Brain microvascular endothelial cell (primary cell): ENCODE measurements around the gene CCL18.
"Not testable (repeated sequence)": the region's sequence is repeated elsewhere in the genome, so short reads cannot be mapped to it uniquely, and the experiment has no call there.

ENCODE experiments used
- DNase-seq: peaks from one replicate; pipeline ENCODE4 v3.0.0-alpha.2; 2020
- H3K27ac ChIP-seq: fragments of 250-450 bp; sonication (Bioruptor Pico); 2 replicates; pipeline ENCODE4 v1.5.1; 2020; ENCODE audit warnings: mild to moderate bottlenecking, moderate library complexity
- H3K27me3 ChIP-seq: fragments of 250-450 bp; sonication (Bioruptor Pico); replicated peaks from 2 replicates; pipeline ENCODE4 v1.5.1; 2020; ENCODE audit warnings: mild to moderate bottlenecking
- H3K36me3 ChIP-seq: fragments of 250-450 bp; sonication (Bioruptor Pico); replicated peaks from 2 replicates; pipeline ENCODE4 v1.5.1; 2020; ENCODE audit warnings: mild to moderate bottlenecking
- H3K4me3 ChIP-seq: 2 replicates; pipeline ENCODE4 v1.5.1; 2011; ENCODE audit warnings: low read depth, mild to moderate bottlenecking, control low read depth, low read length, moderate library complexity
- in situ Hi-C: cut with HindIII; loops from 2 replicates; pipeline ENCODE4 v1.10.0; 2017; ENCODE audit warnings: low sequenced_read_pairs, low pct_ligation_motif_present
- TF ChIP-seq, protein P1 (sequence below): IDR thresholded peaks from 2 replicates; pipeline ENCODE4 v1.5.1; 2011; ENCODE audit warnings: low read depth, mild to moderate bottlenecking, moderate library complexity, low read length, control low read depth, inconsistent platforms; ENCODE audit errors: missing control alignments

CCL18 gene

DNA sequence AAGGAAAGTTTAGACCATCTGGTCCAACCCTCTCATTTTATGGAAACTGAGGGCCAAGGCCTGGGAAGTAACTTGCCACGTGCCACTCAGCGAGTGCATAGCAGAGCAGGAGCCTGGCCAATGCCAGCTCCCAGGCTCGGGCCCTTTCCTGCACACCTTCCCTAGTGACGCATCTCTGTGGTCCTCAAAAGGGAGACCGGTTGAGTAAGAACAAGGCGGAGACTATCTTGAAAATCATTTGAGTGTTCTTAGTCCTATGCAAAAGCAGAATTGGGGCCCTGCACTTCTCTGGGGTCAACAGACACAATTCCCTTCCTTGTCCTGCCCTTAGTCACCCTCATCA, 42.4 kb downstream of the CCL18 start:
- Histone ChIP-seq H3K36me3 (no peaks in the 10 kb centered on the region), H3K27me3 (no peaks in the 10 kb centered on the region), H3K4me3 (no peak overlapping the region), H3K27ac (no peak overlapping the region)
- DNase-seq, result no peak
- TF ChIP-seq, protein P1, sequence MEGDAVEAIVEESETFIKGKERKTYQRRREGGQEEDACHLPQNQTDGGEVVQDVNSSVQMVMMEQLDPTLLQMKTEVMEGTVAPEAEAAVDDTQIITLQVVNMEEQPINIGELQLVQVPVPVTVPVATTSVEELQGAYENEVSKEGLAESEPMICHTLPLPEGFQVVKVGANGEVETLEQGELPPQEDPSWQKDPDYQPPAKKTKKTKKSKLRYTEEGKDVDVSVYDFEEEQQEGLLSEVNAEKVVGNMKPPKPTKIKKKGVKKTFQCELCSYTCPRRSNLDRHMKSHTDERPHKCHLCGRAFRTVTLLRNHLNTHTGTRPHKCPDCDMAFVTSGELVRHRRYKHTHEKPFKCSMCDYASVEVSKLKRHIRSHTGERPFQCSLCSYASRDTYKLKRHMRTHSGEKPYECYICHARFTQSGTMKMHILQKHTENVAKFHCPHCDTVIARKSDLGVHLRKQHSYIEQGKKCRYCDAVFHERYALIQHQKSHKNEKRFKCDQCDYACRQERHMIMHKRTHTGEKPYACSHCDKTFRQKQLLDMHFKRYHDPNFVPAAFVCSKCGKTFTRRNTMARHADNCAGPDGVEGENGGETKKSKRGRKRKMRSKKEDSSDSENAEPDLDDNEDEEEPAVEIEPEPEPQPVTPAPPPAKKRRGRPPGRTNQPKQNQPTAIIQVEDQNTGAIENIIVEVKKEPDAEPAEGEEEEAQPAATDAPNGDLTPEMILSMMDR, result no peak
- in situ Hi-C loops, result no loop called here

DNA sequence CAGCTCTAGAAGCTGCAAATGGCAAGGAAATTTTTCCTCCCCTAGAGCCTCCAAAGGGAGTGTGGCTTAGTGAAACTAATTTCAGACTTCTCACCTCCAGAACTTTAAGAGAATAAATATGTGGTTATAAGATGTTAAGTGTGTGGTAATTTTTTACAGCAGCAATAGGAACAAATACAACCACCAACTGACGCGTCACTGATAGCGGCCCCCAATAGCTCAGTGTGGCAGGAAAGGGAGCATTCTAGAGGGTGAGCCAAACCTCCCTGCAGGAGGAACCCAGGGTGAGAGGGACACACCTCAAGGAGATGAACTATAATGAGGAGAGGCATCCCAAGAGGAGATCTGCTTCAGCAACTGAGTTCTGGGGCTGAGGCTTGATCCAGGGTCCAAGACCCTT, 43.6 kb downstream of the CCL18 start:
- H3K36me3 ChIP-seq, result no peaks in the 10 kb centered on the region
- no peak for DNase-seq
- no peak overlapping the region for H3K27ac ChIP-seq
- H3K27me3 ChIP-seq, result no peaks in the 10 kb centered on the region
- in situ Hi-C loops, result no loop called here
- no peak overlapping the region for H3K4me3 ChIP-seq
- TF ChIP-seq, protein P1, result no peak

DNA sequence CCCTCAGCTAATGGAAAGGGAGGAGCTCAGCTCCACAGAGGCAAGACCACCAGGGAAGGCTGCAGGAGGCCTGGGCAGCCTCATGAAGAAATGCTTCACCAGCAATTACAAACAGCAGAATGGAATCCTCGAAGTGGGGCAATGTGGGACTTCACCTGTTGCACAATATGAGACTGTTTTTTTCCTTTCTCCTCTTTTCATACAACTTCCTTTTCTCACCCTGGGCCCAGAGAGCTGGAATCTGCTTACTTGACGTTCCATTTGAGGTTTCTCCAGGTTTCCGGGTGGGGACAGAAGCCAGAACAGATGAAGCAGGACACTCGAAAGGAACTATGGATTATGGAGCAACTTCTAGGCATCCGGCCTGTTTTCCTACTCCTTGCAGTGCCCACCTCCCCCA, 44.2 kb downstream of the CCL18 start:
- H3K27me3 ChIP-seq, H3K36me3 ChIP-seq, DNase-seq, H3K27ac ChIP-seq, H3K4me3 ChIP-seq, in situ Hi-C loops: not testable (repeated sequence)

DNA sequence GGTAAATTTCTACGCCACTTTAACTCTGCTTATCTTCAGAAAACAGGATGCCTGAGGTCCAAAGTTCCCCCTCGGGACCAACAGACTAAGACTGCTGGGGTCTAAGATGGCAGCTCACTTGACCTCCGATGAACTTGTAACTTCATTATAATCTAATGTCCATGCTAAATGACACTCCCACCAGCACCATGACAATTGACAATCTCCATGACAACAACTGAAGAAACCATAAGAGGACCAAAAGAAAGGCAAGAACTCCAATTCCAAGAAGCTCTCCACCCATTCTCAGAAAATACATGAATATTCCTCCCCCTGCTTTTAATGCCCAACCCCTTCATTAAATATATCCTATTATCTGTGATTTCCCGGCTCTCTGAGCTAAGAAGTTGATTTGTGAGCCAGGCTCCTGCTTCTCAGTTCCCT, 47.0 kb downstream of the CCL18 start:
- Histone ChIP-seq H3K36me3 (no peaks in the 10 kb centered on the region), H3K27me3 (no peaks in the 10 kb centered on the region), H3K4me3 (no peak overlapping the region), H3K27ac (no peak overlapping the region)
- in situ Hi-C loops, result no loop called here
- no peak for DNase-seq
- TF ChIP-seq, protein P1, result no peak

DNA sequence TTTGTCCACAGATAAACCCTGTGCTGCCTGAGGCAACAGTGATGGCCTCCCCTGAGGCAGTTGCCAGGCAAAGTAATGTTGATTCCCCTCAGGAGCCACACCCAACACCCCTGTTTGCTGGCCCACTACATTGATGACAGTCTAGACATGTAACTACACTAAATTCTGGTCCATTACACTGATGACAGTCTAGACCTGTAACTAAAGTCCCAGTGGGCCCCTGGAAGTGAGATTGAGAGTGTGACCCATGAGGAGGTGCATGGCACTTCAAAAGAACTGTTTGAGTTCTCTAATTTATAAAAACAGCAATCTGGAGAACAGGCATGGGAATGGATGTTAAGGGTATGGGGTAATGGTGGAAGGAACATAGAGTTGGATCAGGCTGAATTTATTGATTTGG, 48.5 kb downstream of the CCL18 start:
- no peaks in the 10 kb centered on the region for H3K36me3 ChIP-seq
- in situ Hi-C loops, result no loop called here
- TF ChIP-seq, protein P1, result no peak
- no peaks in the 10 kb centered on the region for H3K27me3 ChIP-seq
- no peak overlapping the region for H3K27ac ChIP-seq
- no peak for DNase-seq
- H3K4me3 ChIP-seq, result no peak overlapping the region

DNA sequence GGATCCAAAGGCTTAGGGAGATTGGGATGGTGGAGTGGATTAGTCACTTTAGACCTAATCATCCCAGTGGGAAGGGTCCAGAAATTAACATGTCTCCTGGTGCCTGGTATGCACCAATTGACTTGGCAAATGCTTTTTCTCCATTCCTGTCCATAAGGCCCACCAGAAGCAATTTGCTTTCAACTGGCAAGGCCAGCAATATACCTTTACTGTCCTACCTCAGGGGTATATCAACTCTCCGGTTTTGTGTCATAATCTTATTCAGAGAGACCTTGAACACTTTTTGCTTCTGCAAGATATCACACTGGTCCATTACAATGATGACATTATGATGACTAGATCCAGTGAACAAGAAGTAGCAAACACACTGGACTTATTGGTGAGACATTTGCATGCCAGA, 49.1 kb downstream of the CCL18 start:
- in situ Hi-C loops, H3K27me3 ChIP-seq, H3K27ac ChIP-seq, DNase-seq, H3K4me3 ChIP-seq, H3K36me3 ChIP-seq: not testable (repeated sequence)

DNA sequence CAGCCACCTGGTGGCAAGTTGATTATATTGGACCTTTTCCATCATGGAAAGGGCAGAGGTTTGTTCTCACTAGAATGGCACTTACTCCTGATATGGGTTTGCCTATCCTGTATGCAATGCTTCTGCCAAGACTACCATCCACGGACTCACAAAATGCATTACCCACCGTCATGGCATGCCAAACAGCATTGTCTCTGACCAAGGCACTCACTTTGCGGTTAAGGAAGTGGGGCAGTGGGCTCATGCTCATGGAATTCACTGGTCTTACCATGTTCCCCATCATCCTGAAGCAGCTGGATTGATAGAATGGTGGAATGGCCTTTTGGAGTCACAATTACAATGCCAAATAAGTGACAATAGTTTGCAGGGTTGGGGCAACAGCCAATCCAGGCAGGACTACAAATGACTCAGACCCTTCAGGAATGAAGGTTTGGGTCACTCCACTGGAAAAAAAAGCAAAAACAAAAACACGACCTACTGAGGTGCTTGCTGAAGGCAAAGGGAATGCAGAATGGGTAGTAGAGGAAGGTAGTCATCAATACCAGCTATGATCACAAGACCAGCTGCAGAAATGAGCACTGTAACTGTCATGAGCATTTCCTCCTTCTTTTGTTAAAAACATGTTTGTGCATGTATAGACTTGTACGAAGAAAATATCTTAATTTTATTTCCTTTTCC, 51.0 kb downstream of the CCL18 start:
- H3K27me3 ChIP-seq, H3K36me3 ChIP-seq, H3K4me3 ChIP-seq, in situ Hi-C loops, DNase-seq, H3K27ac ChIP-seq: not testable (repeated sequence)

DNA sequence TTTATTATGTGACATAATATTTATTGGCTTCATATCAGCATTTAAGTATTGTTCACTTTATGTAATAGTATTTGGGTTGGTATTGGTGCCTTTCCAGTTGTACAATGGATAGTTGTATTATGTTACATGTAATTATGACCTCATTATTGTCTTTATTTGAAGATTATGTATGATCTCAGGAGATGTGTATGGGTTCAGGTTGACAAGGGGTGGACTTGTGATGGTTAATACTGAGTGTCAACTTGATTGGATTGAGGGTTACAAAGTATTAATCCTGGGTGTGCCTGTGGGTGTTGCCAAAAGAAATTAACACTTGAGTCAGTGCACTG, 51.5 kb downstream of the CCL18 start:
- H3K27me3 ChIP-seq, H3K36me3 ChIP-seq, H3K27ac ChIP-seq, H3K4me3 ChIP-seq, DNase-seq, in situ Hi-C loops: not testable (repeated sequence)
